Embryonic facial prominence (tissue), 1 donor: ENCODE measurements around the gene SLC25A33.
"Not testable (repeated sequence)": the region's sequence is repeated elsewhere in the genome, so short reads cannot be mapped to it uniquely, and the experiment has no call there.

Experiments used
- DNase-seq: peaks from one replicate; pipeline ENCODE4 v3.0.0-alpha.2; 2016; ENCODE audit errors: extremely low spot score

The SLC25A33 gene

GRCh38 chr1:9539165-9539828, at the start of gene SLC25A33:
TSS of gene SLC25A33 (plus strand) at chr1:9539465. CDS start at chr1:9539692, 227 bp downstream.
- DNase-seq, result peak; percentile 98

GRCh38 chr1:9490605-9491339, 48.5 kb upstream of the SLC25A33 start:
- peak; percentile 34 for DNase-seq

GRCh38 chr1:9493326-9493725, 45.9 kb upstream of the SLC25A33 start:
- no peak for DNase-seq

GRCh38 chr1:9494936-9495758, 44.1 kb upstream of the SLC25A33 start:
- no peak for DNase-seq

- no peak for DNase-seq
These were observed 43.4 kb upstream of the SLC25A33 start for GRCh38 chr1:9495854-9496374.

GRCh38 chr1:9500756-9501754, 38.2 kb upstream of the SLC25A33 start:
- no peak for DNase-seq

GRCh38 chr1:9503001-9503675, 36.1 kb upstream of the SLC25A33 start:
- no peak for DNase-seq

GRCh38 chr1:9505143-9505542, 34.1 kb upstream of the SLC25A33 start:
- DNase-seq, result no peak

GRCh38 chr1:9506901-9507300, 32.4 kb upstream of the SLC25A33 start:
- no peak for DNase-seq

- no peak for DNase-seq
These were observed 29.1 kb upstream of the SLC25A33 start for GRCh38 chr1:9510130-9510529.

- not testable (repeated sequence) for DNase-seq
These were observed 23.7 kb upstream of the SLC25A33 start for GRCh38 chr1:9515550-9515949.

- no peak for DNase-seq
These were observed 20.7 kb upstream of the SLC25A33 start for GRCh38 chr1:9518454-9518998.

- no peak for DNase-seq
These were observed 18.9 kb upstream of the SLC25A33 start for GRCh38 chr1:9520411-9520810.

GRCh38 chr1:9529190-9529589, 10.1 kb upstream of the SLC25A33 start:
- DNase-seq, result no peak

- DNase-seq, result no peak
These were observed 8.9 kb upstream of the SLC25A33 start for GRCh38 chr1:9530320-9530719.

- no peak for DNase-seq
These were observed 4.3 kb upstream of the SLC25A33 start for GRCh38 chr1:9534953-9535352.

GRCh38 chr1:9536301-9536700, 3.0 kb upstream of the SLC25A33 start:
- DNase-seq, result no peak

GRCh38 chr1:9537863-9538668, 1.2 kb upstream of the SLC25A33 start:
- DNase-seq, result no peak

- no peak for DNase-seq
These were observed 548 bp upstream of the SLC25A33 start for GRCh38 chr1:9538669-9539164.
